GM12891 (cell line): ENCODE data around the gene HLA-DRA.
A peak's percentile ranks its signal among the peaks of the same experiment; 100 is the strongest.

Experiments
- PAX5 ChIP-seq: IDR thresholded peaks from 2 replicates; pipeline ENCODE4 v1.6.1; 2011; ENCODE audit warnings: low read length, moderate library complexity, mild to moderate bottlenecking; ENCODE audit not compliant: insufficient read depth, severe bottlenecking
- POLR2A ChIP-seq: IDR thresholded peaks from 2 replicates; pipeline ENCODE4 v1.6.1; 2011; ENCODE audit warnings: low read depth, low read length, control low read depth
- POLR2AphosphoS5 ChIP-seq: IDR thresholded peaks from 2 replicates; pipeline ENCODE4 v1.6.1; 2011; ENCODE audit warnings: low read depth, low read length, control low read depth
- SPI1 ChIP-seq: IDR thresholded peaks from 2 replicates; pipeline ENCODE4 v1.6.1; 2011; ENCODE audit warnings: low read depth, low read length, control low read depth
- TAF1 ChIP-seq: IDR thresholded peaks from 2 replicates; pipeline ENCODE4 v1.6.1; 2011; ENCODE audit warnings: low read depth, low read length, control low read depth

DNA sequence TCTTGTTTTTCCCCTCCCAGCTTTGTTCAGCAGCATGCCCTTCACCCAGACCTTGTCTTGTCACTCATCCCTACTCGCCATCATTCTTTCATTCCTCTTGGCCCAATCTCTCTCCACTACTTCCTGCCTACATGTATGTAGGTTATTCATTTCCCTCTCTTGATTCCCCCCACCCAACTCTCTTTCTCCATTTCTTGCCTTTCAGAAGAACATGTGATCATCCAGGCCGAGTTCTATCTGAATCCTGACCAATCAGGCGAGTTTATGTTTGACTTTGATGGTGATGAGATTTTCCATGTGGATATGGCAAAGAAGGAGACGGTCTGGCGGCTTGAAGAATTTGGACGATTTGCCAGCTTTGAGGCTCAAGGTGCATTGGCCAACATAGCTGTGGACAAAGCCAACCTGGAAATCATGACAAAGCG is 2.6 kb downstream of the HLA-DRA start:
- TF ChIP-seq POLR2AphosphoS5 (peak; percentile 90), POLR2A (peak; percentile 83; the same call in 1 of the 2 replicates), TAF1 (no peak), PAX5 (no peak), SPI1 (no peak)
